GM12872 (cell line): ENCODE data around the gene SMG5.

Experiments used
- CTCF ChIP-seq: IDR thresholded peaks from 3 replicates; pipeline ENCODE4 v1.5.1; 2011; ENCODE audit warnings: low read depth, mild to moderate bottlenecking, low read length, moderate library complexity; ENCODE audit not compliant: insufficient read depth

The SMG5 gene

GRCh38 chr1:156286061-156286460, 3.4 kb upstream of the SMG5 start:
- no peak for TF ChIP-seq CTCF

GRCh38 chr1:156285437-156285836, 2.8 kb upstream of the SMG5 start:
- TF ChIP-seq CTCF: no peak

GRCh38 chr1:156284757-156285156, 2.1 kb upstream of the SMG5 start:
- no peak for TF ChIP-seq CTCF

- TF ChIP-seq CTCF: no peak
Measured at GRCh38 chr1:156284112-156284511, 1.5 kb upstream of the SMG5 start, which contains the start of gene TMEM79. Gene TMEM79 (plus strand): TSS chr1:156284325. CDS start chr1:156285227, 902 bp downstream.

GRCh38 chr1:156283521-156283920, 896 bp upstream of the SMG5 start:
- no peak for TF ChIP-seq CTCF

- no peak for TF ChIP-seq CTCF
Measured at GRCh38 chr1:156281693-156282478, 739 bp downstream of the SMG5 start.

GRCh38 chr1:156281281-156281680, 1.3 kb downstream of the SMG5 start:
- peak; percentile 26; the same call in 1 of the 3 replicates for TF ChIP-seq CTCF

- no peak for TF ChIP-seq CTCF
Measured at GRCh38 chr1:156279837-156280236, 2.8 kb downstream of the SMG5 start.
